Gastroesophageal sphincter (tissue), 4 donors: ENCODE data around the gene CCSER1. TPM values are rescaled to one million over a fixed set of nuclear protein-coding genes. Genes with fewer than 3 reads are reported as not detected.

ENCODE experiments used
- ATAC-seq: fragments of 150-250 bp; one replicate; pipeline ENCODE4 v1.9.1; 2016; ENCODE audit warnings: mild to moderate bottlenecking, moderate library complexity
- H3K27ac ChIP-seq, 4 donors: fragments of 200-600 bp; sonication (generic) in 3 of 4; 1 replicate in 3 of 4; 2 replicates in 1 of 4; pipeline ENCODE4 v1.5.1; 2016 to 2019
- H3K27me3 ChIP-seq: fragments of 200-600 bp; sonication (generic); one replicate; pipeline ENCODE4 v1.5.1; 2019
- H3K36me3 ChIP-seq, 2 donors: fragments of 200-600 bp; sonication (generic); one replicate each; pipeline ENCODE4 v1.5.1; 2019; ENCODE audit warnings: control low read depth in 1 of 2
- H3K4me1 ChIP-seq, 3 donors: fragments of 200-600 bp; sonication (generic); 1 replicate in 2 of 3; 2 replicates in 1 of 3; pipeline ENCODE4 v1.5.1; 2016 to 2019; ENCODE audit warnings: control low read depth in 2 of 3
- H3K4me3 ChIP-seq, 2 donors: fragments of 200-600 bp; sonication (generic); one replicate each; pipeline ENCODE4 v1.5.1; 2019; ENCODE audit warnings: mild to moderate bottlenecking in 1 of 2, moderate library complexity in 1 of 2
- H3K9me3 ChIP-seq, 3 donors: fragments of 200-600 bp; sonication (generic); one replicate each; pipeline ENCODE4 v1.5.1; 2017 to 2019; ENCODE audit warnings: control low read depth in 2 of 3
- CTCF ChIP-seq, 4 experiments: fragments of 200-600 bp in 2 of 4; fragments of 450-650 bp in 2 of 4; sonication (generic) in 1 of 4; IDR thresholded peaks; one replicate each; pipeline ENCODE4 v1.5.1; 2017 to 2019; ENCODE audit warnings: antibody characterized with exemption in 4 of 4, mild to moderate bottlenecking in 2 of 4, moderate library complexity in 2 of 4
- EP300 ChIP-seq: sonication (generic); formaldehyde crosslinking; IDR thresholded peaks from one replicate; pipeline ENCODE4 v1.6.1; 2017; ENCODE audit warnings: antibody characterized with exemption, mild to moderate bottlenecking
- POLR2A ChIP-seq, 2 donors: fragments of 450-650 bp; IDR thresholded peaks; one replicate each; pipeline ENCODE4 v1.6.1; 2017; ENCODE audit warnings: antibody characterized with exemption in 2 of 2, mild to moderate bottlenecking in 2 of 2, moderate library complexity in 1 of 2
- POLR2AphosphoS5 ChIP-seq: sonication (generic); formaldehyde crosslinking; IDR thresholded peaks from one replicate; pipeline ENCODE4 v1.6.1; 2017; ENCODE audit warnings: antibody characterized with exemption
- WGBS, 2 donors: methylation state at CpG; one replicate each; pipeline ENCODE4 v1.1.5; 2018; ENCODE audit warnings: low coverage in 1 of 2; 5-methylcytosine and 5-hydroxymethylcytosine counted together
- total RNA-seq, 4 donors: library from RNA; depleted of rRNA; stranded (reverse); fragments of >200 nt; gene quantifications; one replicate each; pipeline ENCODE4 v1.1.0, GENCODE V29; 2016

Gene CCSER1
- total RNA-seq, 4 donors from 2014 or later: 2.4 to 9.3 (median 4.6) TPM

DNA sequence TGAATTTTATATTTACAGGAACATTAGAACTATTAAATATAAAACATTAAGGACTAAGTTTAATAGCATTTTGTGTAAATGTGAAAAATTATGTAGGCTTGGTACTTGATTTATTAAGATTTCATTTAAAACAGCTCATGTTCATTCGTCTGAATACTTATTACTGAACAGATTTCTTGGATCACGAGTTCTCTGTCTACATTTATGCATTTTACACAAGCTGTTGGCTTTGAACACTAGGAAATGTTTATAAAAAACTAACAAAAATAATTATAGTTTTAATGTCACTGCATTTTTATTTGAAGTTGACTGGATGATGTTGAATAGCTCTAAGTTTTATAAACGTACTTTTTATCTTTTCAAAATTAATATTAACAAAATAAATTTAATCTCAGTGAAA, 888.7 kb downstream of the CCSER1 start:
- Histone ChIP-seq H3K27me3 (no peaks in the 10 kb centered on the region), H3K9me3 (no peaks in the 10 kb centered on the region), H3K4me3 (no peak overlapping the region), H3K4me1 (no peaks in the 10 kb centered on the region), H3K27ac (no peak overlapping the region), H3K36me3 (no peaks in the 10 kb centered on the region)
- ATAC-seq: no peak
- no peak for TF ChIP-seq POLR2AphosphoS5
- no peak for TF ChIP-seq CTCF (IDR thresholded peaks at IDR 0.05)
- TF ChIP-seq EP300: no peak
- TF ChIP-seq POLR2A (IDR thresholded peaks at IDR 0.05): no peak
- 21 to 33% methylated on average over 3 of the region's 3 CpGs for WGBS, 2 donors

DNA sequence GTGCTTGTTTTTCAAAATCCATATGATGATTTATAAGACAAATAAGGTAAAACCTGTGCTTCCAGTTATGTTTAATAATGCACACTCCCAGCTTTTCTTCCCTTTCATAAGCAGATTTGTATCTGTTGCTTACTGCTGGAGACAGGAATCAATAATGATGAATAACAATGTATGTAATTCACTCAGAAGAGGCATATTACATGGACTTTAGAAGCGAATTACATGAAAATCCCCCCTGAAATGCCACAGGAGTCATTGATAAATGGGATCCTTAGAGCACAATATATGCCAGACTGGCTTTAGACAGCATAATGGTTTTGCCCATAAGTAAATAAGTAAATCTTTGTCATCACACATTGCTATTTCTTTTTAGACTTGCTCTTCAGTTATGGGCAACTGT, 892.3 kb downstream of the CCSER1 start:
- Histone ChIP-seq H3K4me3 (no peak overlapping the region), H3K27ac (no peak overlapping the region), H3K27me3 (no peaks in the 10 kb centered on the region), H3K36me3 (no peaks in the 10 kb centered on the region), H3K9me3 (no peaks in the 10 kb centered on the region), H3K4me1 (no peaks in the 10 kb centered on the region)
- TF ChIP-seq EP300 (no peak), CTCF (IDR thresholded peaks at IDR 0.05) (no peak), POLR2A (IDR thresholded peaks at IDR 0.05) (no peak), POLR2AphosphoS5 (no peak)
- 67 to 74% methylated on average over 1 of the region's 1 CpG for WGBS, 2 donors
- ATAC-seq: no peak

GRCh38 chr4:91025241-91026148, 898.3 kb downstream of the CCSER1 start:
- Histone ChIP-seq H3K27me3 (no peaks in the 10 kb centered on the region), H3K4me3 (no peak overlapping the region), H3K36me3 (no peaks in the 10 kb centered on the region), H3K9me3 (no peaks in the 10 kb centered on the region), H3K4me1 (no peaks in the 10 kb centered on the region), H3K27ac (no peak overlapping the region)
- no peak for TF ChIP-seq POLR2AphosphoS5
- TF ChIP-seq EP300: no peak
- no peak for TF ChIP-seq POLR2A (IDR thresholded peaks at IDR 0.05)
- no peak for TF ChIP-seq CTCF (IDR thresholded peaks at IDR 0.05)
- no peak for ATAC-seq

DNA sequence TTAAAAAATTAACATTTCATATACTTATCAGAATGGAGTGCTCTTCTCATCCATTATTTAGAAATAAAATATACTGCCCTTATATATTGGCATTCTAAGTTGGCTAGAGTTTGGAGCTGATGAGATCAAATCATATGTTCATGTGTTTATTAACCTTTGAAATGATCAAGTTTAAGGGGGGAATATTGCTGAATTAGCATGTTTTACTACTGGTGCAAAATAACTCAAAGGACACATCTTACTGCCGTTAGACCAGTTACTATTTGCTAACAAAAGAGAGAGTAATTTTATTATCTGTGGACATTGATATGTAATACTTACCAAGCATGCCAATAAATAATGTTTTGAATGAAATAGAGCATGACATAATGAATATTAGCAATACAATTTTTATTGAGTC, 901.0 kb downstream of the CCSER1 start:
- no peaks in the 10 kb centered on the region for H3K9me3 ChIP-seq
- no peaks in the 10 kb centered on the region for H3K4me1 ChIP-seq
- H3K4me3 ChIP-seq: no peak overlapping the region
- no peaks in the 10 kb centered on the region for H3K27me3 ChIP-seq
- no peak overlapping the region for H3K27ac ChIP-seq
- TF ChIP-seq POLR2A (IDR thresholded peaks at IDR 0.05) (no peak), CTCF (IDR thresholded peaks at IDR 0.05) (no peak), POLR2AphosphoS5 (no peak)
- H3K36me3 ChIP-seq: no peaks in the 10 kb centered on the region
- 90 to 100% methylated on average over 1 of the region's 1 CpG for WGBS, 2 donors
- ATAC-seq: no peak

DNA sequence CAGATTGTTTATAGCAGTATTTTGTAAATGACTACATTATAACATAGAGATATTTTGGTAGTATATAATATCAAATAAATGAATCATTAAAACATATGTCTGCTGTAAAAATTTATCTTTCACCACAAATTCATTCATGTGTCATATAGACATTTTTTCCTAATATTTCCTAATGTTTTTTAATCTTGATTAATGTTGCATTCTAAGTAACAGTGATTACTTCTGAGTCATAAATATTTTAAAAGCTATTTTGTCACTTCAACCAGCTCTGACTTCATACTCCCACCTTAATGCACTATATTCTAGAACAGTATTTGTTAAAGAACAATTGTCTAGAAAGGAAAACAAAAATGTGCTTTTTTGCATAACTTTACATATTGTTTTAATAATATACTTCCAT, 904.6 kb downstream of the CCSER1 start:
- ATAC-seq: no peak
- no peaks in the 10 kb centered on the region for H3K27me3 ChIP-seq
- no peaks in the 10 kb centered on the region for H3K4me1 ChIP-seq
- H3K4me3 ChIP-seq: no peak overlapping the region
- no peaks in the 10 kb centered on the region for H3K9me3 ChIP-seq
- no peaks in the 10 kb centered on the region for H3K36me3 ChIP-seq
- H3K27ac ChIP-seq: no peak overlapping the region
- TF ChIP-seq EP300 (no peak), POLR2AphosphoS5 (no peak), POLR2A (IDR thresholded peaks at IDR 0.05) (no peak), CTCF (IDR thresholded peaks at IDR 0.05) (no peak)
